ENCODE data around the gene PALM. TPM values are rescaled to one million over a fixed set of nuclear protein-coding genes. Genes with fewer than 3 reads are reported as not detected.
A peak's percentile ranks its signal among the peaks of the same experiment; 100 is the strongest.

Gene PALM
- total RNA-seq, 1 experiment from 2014 or later: 22.1 TPM

- H3K9me3 Mint-ChIP-seq: no peaks in the 10 kb centered on the region
- H3K4me3 Mint-ChIP-seq: peak overlapping the region; percentile 55
- POLR2A ChIA-PET: interaction anchor here (0.6 to 1.4 kb wide), 2 partner anchors 17 to 56 kb away, joined by 3 to 4 read pairs; no protein-coding TSS in a partner anchor
- peak overlapping the region; percentile 96 for H3K27ac Mint-ChIP-seq
- DNase-seq (ENCODE audit: low spot score) (peak; percentile 68), ATAC-seq (peak; percentile 91)
- peaks cover 24% of the 10 kb centered on the region for H3K4me1 Mint-ChIP-seq
- H3K36me3 Mint-ChIP-seq: no peaks in the 10 kb centered on the region
- H3K27me3 Mint-ChIP-seq (ENCODE audit: low read depth): no peaks in the 10 kb centered on the region
- CTCF ChIA-PET: interaction anchor here (0.6 to 1.8 kb wide), 4 partner anchors 10 to 103 kb away, joined by 3 to 9 read pairs (median 5); no protein-coding TSS in a partner anchor
- TF ChIP-seq ZMAT4 (CRISPR knock-in tag; IDR thresholded peaks at IDR 0.05) (no peak), JUN (CRISPR knock-in tag; IDR thresholded peaks at IDR 0.05) (no peak), USF2 (CRISPR knock-in tag; IDR thresholded peaks at IDR 0.05) (no peak), HMGXB4 (CRISPR knock-in tag; IDR thresholded peaks at IDR 0.05) (no peak), IRF2 (CRISPR knock-in tag; IDR thresholded peaks at IDR 0.05; ENCODE audit: borderline replicate concordance, low read depth) (no peak), CTCF (IDR thresholded peaks at IDR 0.05) (no peak), NR1H2 (CRISPR knock-in tag; IDR thresholded peaks at IDR 0.05) (no peak), SMAD4 (CRISPR knock-in tag; IDR thresholded peaks at IDR 0.05) (no peak), SOX15 (CRISPR knock-in tag; IDR thresholded peaks at IDR 0.05) (no peak), OVOL2 (CRISPR knock-in tag; IDR thresholded peaks at IDR 0.05; ENCODE audit: borderline replicate concordance) (no peak), ZNF396 (CRISPR knock-in tag; IDR thresholded peaks at IDR 0.05; ENCODE audit: borderline replicate concordance) (no peak), ETV6 (CRISPR knock-in tag; IDR thresholded peaks at IDR 0.05) (no peak), TEAD4 (CRISPR knock-in tag; IDR thresholded peaks at IDR 0.05) (0 out of 2 replicates have a peak, but pooled peaks have one; percentile 59), FOXK1 (CRISPR knock-in tag; IDR thresholded peaks at IDR 0.05) (no peak; the same call in 1 of the 2 replicates), PRDM15 (CRISPR knock-in tag; IDR thresholded peaks at IDR 0.05) (no peak), MAX (CRISPR knock-in tag; IDR thresholded peaks at IDR 0.05) (peak; percentile 53; the same call in 1 of the 2 replicates), SP1 (CRISPR knock-in tag; conservative IDR thresholded peaks at IDR 0.05) (peak; percentile 34; the same call in 1 of the 2 replicates), SMAD3 (CRISPR knock-in tag; IDR thresholded peaks at IDR 0.05; ENCODE audit: borderline replicate concordance) (no peak), GABPB1 (CRISPR knock-in tag; IDR thresholded peaks at IDR 0.05) (no peak), TP53 (CRISPR knock-in tag; IDR thresholded peaks at IDR 0.05) (no peak), ZNF423 (CRISPR knock-in tag; IDR thresholded peaks at IDR 0.05) (peak; percentile 81), CREB1 (CRISPR knock-in tag; IDR thresholded peaks at IDR 0.05) (no peak), CDX4 (CRISPR knock-in tag; IDR thresholded peaks at IDR 0.05; ENCODE audit: borderline replicate concordance) (no peak), ZNF281 (CRISPR knock-in tag; IDR thresholded peaks at IDR 0.05) (peak; percentile 49; the same call in 1 of the 2 replicates), CREM (CRISPR knock-in tag; IDR thresholded peaks at IDR 0.05) (no peak), TEAD1 (CRISPR knock-in tag; IDR thresholded peaks at IDR 0.05) (peak; percentile 72; the same call in 1 of the 2 replicates)
These were observed 73.6 kb downstream of the PALM start for GRCh38 chr19:782185-782877.

Data from WTC11 (cell line).